Hematopoietic multipotent progenitor cell treated with erythropoietin and hydrocortisone succinate and interleukin-3 and kit ligand, for 8 days (in vitro differentiated cells): ENCODE results near the gene GPR50.

ENCODE experiments used
- DNase-seq: peaks from one replicate; pipeline ENCODE4 v3.0.0-alpha.2; 2015

Gene GPR50

GRCh38 chrX:151228935-151229334 lies 52.6 kb downstream of the GPR50 start:
- no peak for DNase-seq
